ENCODE data around the gene GPR156. TPM values are rescaled to one million over a fixed set of nuclear protein-coding genes. Genes with fewer than 3 reads are reported as not detected.
"Not testable (repeated sequence)": the region's sequence is repeated elsewhere in the genome, so short reads cannot be mapped to it uniquely, and the experiment has no call there.

Gene GPR156
- total RNA-seq, result 0.69 TPM

- no peak for DNase-seq
These were observed at the start of gene GPR156 for GRCh38 chr3:120284747-120285507. Gene GPR156 (minus strand): TSS chr3:120285222. CDS start chr3:120244098, 41,124 bp downstream.

GRCh38 chr3:120332646-120333045, 47.6 kb upstream of the GPR156 start:
- no peak for DNase-seq

GRCh38 chr3:120331076-120331475, 46.1 kb upstream of the GPR156 start:
- DNase-seq, result no peak

- no peak for DNase-seq
These were observed 41.8 kb upstream of the GPR156 start for GRCh38 chr3:120326784-120327183.

GRCh38 chr3:120324190-120324589, 39.2 kb upstream of the GPR156 start:
- DNase-seq, result no peak

GRCh38 chr3:120323761-120324160, 38.7 kb upstream of the GPR156 start:
- DNase-seq, result not testable (repeated sequence)

- DNase-seq, result no peak
These were observed 27.1 kb upstream of the GPR156 start for GRCh38 chr3:120311863-120312794.

GRCh38 chr3:120306519-120307455, 21.8 kb upstream of the GPR156 start:
- no peak for DNase-seq

- DNase-seq, result no peak
These were observed 19.6 kb upstream of the GPR156 start for GRCh38 chr3:120304616-120305015.

- no peak for DNase-seq
These were observed 17.3 kb upstream of the GPR156 start for GRCh38 chr3:120302361-120302760.

- no peak for DNase-seq
These were observed 15.9 kb upstream of the GPR156 start for GRCh38 chr3:120300971-120301370.

GRCh38 chr3:120299403-120299802, 14.4 kb upstream of the GPR156 start:
- DNase-seq, result no peak

- DNase-seq, result no peak
These were observed 14.0 kb upstream of the GPR156 start for GRCh38 chr3:120298996-120299395.

GRCh38 chr3:120291552-120291951, 6.5 kb upstream of the GPR156 start:
- not testable (repeated sequence) for DNase-seq

GRCh38 chr3:120289636-120290035, 4.6 kb upstream of the GPR156 start:
- DNase-seq, result no peak

- no peak for DNase-seq
These were observed 1.4 kb upstream of the GPR156 start for GRCh38 chr3:120286465-120286864.

GRCh38 chr3:120285508-120285841, 453 bp upstream of the GPR156 start:
- DNase-seq, result no peak

GRCh38 chr3:120281261-120281660, 3.8 kb downstream of the GPR156 start:
- no peak for DNase-seq

GRCh38 chr3:120280566-120280965, 4.5 kb downstream of the GPR156 start:
- DNase-seq, result no peak

- DNase-seq, result no peak
These were observed 5.0 kb downstream of the GPR156 start for GRCh38 chr3:120280026-120280425.

- no peak for DNase-seq
These were observed 8.3 kb downstream of the GPR156 start for GRCh38 chr3:120276767-120277166.

- no peak for DNase-seq
These were observed 9.4 kb downstream of the GPR156 start for GRCh38 chr3:120275618-120276017.

Data from skin of body (tissue), 2 donors.